HG03045 (cell line): ENCODE data around the gene BIRC3.
"Not testable (repeated sequence)": the region's sequence is repeated elsewhere in the genome, so short reads cannot be mapped to it uniquely, and the experiment has no call there.

Experiments
- ATAC-seq: cut with Tn5 transposase; IDR thresholded peaks from one replicate; pipeline ENCODE4 v1.9.1; 2021; ENCODE audit warnings: mild to moderate bottlenecking, moderate library complexity; ENCODE audit not compliant: unreplicated experiment

The BIRC3 gene

DNA sequence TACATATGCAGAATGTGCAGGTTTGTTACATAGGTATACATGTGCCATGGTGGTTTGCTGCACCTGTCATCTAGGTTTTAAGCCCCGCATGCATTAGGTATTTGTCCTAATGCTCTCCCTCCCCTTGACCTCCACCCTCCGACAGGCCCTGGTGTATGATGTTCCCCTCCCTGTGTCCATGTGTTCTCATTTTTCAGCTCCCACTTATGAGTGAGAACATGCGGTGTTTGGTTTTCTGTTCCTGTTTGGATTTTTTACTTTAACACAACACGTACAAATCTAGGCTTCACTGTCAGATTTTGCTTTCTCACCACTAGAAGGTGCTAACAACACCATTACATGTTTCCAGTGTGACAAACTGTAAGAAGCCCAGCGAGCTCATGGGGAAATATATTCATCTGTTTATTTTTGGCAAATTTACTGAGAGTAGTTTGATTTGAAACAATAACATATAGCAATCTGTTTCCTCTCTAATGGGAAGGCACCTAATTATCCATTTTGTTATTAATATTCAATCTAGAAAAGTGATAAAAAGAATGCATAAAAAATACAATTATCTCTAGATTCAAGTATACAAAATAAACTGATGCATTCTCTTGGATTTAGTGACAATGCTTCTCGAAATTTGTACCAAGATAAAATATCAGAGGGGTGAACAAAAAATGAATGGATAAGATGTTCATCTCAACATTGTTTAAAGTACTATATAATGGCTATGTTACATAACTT lies 23.2 kb upstream of the BIRC3 start:
- peak; percentile 79 for ATAC-seq

DNA sequence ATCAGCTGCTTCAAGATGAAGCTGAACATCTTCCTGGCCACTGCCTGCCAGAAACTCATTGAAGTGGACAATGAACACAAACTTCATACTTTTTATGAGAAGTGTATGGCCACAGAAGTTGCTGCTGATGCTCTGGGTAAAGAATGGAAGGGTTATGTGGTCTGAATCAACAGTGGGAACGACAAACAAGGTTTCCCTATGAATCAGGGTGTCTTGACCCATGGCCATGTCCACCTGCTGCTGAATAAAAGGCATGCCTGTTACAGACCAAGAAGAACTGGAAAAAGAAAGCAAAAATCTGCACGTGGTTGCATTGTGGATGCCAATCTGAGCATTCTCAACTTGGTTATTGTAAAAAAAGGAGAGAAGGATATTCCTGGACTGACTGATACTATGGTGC lies 22.2 kb upstream of the BIRC3 start:
- no peak for ATAC-seq

DNA sequence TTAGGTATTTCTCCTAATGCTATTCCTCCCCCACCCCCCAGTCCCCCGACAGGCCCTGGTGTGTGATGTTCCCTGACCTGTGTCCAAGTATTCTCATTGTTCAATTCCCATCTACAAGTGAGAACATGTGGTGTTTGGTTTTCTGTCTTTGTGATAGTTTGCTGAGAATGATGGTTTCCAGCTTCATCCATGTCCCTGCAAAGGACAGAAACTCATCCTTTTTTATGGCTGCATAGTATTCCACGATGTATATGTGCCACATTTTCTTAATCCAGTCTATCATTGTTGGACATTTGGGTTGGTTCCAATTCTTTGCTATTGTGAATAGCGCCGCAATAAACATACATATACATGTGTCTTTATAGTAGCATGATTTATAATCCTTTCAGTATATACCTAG lies 20.5 kb upstream of the BIRC3 start:
- ATAC-seq = not testable (repeated sequence)

DNA sequence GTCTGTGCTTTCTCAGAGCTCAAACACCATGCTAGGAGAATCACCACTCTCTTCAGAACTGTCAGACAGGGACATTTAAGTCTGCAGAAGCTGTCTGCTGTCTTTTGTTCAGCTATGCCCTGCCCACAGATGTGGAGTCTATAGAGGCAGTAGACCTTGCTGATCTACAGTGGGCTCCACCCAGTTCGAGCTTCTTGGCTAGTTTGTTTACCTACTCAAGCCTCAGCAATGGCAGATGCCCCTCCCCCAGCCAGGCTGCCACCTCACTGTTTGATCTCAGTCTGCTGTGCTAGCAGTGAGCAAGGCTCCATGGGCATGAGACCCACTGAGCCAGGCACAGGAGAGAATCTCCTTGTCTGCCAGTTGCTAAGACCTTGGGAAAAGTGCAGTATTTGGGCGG lies 16.4 kb upstream of the BIRC3 start:
- ATAC-seq = not testable (repeated sequence)

DNA sequence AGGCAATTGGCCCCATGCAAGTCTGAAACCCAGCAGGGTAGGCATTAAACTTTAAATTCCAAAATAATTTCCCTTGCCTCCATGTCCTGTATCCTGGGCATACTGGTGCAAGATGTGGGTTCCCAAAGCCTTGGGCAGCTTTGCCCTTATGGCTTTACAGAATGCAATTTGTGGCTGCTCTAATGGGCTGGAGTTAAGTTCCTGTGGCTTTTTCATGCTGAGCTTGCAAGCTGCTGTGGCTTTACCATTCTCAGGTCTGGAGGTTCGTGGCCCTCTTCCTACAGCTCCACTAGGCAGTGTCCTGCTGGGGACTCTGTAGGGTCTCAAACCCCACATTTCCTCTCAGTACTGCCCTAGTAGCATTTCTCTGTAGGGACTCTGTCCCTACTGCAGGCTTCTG lies 15.0 kb upstream of the BIRC3 start:
- ATAC-seq = no peak

DNA sequence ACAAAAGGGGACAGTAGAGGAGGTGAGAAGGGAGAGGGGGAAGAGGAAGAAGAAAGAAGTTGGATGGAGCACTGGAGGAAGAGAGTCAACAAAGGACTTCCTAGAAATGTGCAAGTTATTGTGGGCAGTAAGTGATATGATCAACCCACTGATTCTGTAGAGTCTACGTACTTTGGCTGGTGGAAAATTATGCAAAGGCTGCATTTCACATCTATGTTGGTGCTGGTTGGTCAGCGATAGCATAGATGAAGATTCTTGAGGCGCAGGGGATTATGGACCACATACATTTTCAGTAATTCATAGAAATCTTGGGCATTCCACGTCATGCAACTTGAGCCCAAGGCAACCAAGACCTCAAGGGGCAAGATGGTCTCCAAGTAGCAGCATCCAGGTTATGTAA lies 12.6 kb upstream of the BIRC3 start:
- no peak for ATAC-seq

DNA sequence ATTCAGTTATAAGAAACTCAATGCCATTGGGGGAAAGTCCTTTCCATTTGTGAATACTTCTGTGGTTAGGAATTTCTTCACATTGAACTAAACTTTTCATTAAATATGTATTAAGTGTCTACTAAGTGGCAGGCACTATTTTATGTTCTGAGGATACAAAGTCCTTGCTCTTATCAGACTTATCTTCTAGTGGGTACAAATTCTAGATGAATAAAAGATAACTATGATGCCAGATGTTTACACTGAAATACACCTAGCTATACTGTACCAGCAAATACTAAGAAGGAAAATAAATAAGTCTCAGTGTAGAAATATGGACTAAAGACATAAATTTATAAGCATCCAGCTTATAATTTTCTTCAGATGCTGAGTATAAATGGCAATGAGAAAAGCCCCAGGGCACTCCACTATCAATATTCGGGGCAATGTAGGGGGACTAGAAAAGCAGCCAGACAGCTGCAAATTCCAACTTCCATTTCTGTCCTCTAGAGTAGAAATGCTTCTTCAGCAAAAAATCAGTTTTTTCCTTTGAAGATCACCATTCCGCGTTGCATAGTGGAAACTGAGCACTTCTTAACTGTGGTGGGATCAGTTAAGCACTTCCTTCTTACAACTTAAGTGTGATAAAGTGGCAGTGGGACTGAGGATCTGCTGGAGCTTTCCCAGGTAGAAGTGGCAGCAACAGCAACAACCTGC lies 11.8 kb upstream of the BIRC3 start:
- ATAC-seq = no peak

DNA sequence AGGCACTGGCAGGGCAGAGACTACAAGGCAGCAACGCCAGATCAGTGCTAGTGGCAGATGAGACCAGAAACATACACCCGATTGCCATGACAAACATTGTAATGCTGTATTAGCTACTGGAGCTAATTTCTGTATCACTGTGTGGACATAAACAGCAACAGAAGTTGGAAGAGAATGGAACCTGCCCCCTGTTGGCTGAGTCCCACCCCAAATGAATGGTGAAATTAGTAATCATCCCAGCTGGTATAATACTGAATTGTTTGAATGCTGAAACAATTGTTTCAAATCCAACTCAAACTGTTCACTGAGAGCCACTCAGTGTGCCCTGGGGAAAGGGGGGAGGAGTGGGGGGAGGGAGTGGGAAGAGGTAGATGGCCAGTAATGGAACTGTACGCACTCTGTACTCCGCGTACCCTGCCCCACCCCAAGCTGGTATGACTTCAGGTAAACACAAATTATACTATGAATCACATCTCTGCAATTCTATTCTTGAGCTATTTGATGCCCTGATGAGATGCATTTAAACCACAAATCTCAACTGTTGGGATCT lies 11.2 kb upstream of the BIRC3 start:
- no peak for ATAC-seq

DNA sequence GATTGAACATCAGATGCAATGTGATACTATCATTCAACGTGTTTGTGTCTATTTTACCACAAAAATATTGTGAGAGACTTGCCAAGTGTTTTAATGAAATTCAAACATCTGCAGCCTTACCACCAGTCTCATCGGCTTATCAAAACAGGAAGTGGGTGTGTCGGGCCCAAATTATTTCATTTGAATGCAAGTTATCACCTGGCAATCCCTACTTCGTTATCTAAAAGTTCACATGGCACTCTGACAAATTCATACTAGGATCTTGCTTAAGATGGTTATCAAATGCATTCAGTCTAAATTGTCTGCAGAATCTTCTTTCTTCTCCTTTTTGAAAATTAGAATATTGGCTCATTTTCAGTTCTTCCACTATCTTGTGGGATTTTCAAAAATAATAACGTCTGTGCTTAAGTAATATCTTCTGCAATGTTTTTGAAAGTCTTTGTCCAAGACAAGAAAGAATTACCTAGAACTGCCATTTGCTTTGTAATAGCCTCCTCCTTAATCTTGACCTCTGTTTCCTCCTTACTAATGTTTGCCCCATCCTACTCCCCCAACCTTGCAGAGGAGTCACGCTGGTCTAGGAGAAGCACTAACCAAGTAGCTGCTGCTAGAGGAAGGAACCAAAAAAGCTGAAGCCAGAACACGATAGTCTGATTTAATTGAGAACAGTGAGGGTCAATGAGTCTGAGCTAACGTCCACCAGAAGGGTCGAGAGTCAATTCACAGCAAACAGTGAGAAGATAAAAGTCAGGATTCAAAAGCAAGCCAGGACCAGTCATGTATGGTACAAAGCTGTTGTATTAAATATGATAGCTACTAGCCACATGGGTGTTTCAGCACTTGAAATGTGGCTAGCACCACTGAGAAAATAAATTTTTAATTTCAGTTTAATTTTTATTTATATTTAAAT lies 10.2 kb upstream of the BIRC3 start:
- ATAC-seq = no peak

DNA sequence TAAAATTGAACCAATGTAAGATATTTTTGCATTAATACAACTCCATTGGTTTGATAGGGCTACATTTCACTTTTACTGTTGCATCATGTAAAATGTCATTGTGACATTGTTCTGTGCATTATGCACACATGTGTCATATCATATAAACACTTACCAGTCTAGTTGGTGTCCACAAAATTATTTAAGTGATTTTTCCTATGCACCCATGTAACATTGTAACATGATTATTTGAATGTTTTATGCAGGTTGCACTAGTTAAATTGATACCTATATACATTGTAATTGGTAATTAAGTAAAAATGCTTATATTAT lies 9.6 kb upstream of the BIRC3 start:
- ATAC-seq = no peak

DNA sequence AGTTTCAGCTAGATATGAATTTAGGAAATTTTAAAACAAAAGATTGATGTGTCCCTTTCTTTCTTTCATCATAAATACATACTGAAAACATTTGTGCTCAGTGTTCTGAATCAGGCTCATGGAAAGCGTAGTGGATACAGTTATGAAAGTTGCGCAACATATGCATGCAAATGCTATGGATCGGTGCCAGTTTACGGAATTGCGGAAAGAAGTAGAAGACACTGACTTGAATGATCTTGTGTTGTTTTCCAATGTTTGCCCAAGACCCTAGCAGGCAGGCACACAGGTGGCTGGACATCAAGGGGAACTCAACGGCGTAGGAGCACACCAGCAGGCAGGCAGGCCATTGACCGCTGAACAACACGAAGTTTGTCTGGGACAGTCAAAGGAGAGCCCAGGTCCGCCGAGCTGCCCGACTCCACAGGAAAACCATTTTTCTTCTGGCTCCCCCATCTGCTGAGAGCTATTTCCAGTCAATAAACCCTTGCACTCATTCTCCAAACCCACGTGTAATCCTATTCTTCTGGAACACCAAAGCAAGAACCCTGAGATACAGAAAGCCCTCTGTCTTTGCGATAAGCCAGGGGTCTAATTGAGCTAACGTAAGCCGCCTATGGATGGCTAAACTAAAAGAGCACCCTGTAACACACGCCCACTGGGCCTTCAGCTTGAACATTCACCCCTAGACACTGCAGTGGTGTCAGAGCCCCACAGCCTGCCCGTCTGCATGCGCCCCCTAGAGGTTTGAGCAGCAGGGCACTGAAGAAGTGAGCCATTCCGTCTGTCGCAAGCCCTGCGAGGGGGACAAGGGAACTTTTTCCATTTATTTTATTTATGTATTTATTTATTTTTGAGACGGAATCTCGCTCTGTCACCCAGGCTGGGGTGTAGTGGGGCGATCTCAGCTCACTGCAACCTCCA lies 7.4 kb upstream of the BIRC3 start:
- no peak for ATAC-seq

DNA sequence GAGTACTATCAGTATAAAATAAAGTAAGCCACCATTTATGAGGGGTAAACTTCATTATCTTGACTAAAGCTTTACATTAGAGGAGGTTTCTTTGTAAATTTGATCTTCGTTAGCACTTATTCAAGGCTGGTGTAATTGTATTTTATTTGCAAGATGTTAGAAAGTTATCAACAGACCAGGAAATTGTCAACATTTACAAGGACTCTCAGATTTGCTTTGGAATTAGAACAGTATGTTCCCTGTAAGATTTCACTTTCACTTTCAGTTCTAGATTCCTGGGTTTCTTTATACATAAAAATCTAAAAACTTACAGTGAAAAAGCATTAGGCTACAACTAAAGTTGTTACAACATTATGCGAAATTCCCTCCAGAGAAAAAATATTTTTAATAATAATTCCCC lies 4.6 kb upstream of the BIRC3 start:
- ATAC-seq = no peak

DNA sequence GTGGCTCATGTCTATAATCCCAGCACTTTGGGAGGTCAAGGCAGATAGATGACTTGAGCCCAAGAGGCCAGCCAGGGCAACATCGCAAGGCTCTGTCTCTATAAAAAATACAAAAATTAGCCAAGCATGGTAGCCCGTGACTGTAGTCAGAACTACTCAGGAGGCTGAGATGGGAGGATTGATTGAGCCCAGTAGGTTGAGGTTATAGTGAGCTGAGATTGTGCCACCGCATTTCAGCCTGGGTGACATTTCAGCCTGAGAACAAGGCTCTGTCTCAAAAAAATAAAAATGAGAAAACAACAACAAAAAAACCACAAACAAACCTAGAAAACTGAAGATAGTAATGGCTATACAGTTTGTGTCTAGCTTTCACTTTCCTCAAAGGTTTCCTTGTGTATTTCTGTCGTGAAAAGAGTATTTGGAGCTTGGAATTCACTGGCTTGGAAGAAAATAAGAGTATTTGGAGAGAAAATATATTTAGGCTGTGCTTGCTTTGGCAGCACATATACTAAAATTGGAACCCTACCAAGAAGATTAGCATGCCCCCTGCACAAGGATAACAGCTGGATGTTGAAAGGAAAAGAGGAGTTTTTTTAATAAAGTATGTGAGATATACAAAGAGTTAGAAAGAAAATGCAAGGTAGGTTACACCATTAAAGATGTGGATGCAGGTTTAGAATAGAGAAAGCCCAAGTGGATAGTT lies 3.9 kb upstream of the BIRC3 start:
- no peak for ATAC-seq

DNA sequence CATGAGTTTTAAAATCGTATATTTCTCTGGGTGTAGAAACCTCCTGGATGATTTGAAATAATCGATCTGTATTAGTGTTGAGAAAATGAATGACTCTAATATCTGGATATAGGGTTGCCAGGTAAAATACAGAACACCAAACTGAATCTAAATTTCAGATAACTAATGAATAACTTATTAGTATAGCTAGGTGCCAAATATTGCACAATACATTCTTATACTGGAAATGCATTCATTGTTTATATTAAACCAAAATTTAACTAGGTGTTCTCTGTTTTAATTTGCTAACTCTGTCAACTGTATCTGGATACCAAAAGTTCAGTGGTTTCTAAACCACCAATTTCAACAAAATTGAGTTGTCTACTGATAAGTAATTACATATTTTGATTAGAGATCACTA lies 2.5 kb upstream of the BIRC3 start:
- no peak for ATAC-seq

DNA sequence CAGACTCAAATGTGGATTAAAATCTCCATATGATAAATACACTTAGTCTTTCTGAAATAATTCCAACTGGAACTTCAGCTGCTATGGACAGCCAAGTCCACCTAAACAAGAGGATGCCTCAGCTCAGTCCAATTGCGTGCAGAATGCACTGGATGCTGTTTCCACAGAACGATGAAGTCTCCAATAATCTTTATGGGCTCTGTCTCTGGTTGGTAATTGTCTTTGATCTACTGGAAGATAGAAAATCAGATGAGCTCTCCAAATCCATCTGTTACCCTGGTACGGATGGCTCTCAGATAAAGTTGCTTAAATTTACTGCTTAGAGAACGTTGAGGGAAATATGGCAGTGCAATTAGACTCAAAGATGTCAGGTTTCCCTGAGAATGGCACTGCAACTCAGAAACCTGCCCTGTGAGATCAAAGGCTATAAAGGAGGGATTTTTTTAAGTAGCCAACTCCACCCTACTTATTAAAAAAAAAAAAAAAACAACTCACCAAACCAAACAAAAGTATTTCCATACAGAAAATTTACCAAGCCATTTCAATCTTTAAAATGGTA lies 859 bp upstream of the BIRC3 start:
- no peak for ATAC-seq

DNA sequence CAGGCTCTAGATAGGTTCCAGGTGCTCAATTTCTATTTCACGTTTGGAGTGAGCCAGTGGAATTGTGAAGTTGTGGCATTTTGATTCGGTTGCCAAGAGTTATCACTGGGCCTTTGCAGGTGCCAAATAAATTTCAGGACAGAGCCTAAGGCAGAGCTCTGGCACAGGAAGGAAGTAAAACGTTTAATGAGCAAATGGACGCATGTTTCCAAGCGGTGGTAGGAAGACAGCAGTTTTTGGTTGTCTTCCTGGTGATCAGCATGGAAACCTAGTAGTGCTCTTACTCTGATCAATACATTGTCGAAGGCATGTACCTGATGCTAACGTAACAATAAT lies 452 bp downstream of the BIRC3 start:
- no peak for ATAC-seq

DNA sequence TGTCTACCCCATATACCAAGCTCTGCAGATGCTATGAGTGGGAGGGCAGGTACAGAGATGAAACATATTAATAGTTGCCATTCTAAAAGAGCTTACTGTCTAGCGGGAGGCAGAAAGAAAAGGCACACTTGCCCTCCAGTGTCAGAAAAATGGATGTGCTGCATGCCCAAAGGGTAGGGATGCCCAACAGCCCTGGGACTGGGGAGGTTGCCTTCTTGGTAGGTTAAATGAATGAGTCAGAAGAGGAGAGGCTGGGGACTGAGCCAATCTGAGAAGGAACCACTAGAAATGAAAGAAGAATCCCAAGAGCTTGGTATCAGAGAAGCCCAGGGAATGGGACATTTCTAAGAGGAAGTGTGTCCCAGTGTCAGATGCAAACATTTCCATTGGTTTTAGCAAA lies 1.2 kb downstream of the BIRC3 start:
- ATAC-seq = no peak

DNA sequence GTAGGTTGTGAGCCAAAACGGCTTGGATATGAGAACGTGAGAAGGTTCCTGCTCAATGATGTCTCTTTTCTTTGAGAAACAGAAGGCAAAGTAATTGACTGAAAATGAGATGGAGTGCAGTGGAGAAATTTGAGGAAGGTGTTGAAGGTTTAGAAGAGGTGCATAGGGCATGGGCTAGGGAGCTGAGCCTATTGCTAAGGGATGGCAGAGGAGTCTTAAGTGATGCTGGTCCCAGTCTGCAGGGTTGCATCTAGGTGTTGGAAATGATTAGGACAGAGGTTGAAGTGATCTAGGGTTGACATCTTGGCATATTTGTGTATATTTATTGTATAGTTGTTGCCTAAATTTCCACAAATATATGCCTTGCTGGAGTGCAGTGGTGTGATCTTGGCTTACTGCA lies 2.3 kb downstream of the BIRC3 start:
- ATAC-seq = no peak

DNA sequence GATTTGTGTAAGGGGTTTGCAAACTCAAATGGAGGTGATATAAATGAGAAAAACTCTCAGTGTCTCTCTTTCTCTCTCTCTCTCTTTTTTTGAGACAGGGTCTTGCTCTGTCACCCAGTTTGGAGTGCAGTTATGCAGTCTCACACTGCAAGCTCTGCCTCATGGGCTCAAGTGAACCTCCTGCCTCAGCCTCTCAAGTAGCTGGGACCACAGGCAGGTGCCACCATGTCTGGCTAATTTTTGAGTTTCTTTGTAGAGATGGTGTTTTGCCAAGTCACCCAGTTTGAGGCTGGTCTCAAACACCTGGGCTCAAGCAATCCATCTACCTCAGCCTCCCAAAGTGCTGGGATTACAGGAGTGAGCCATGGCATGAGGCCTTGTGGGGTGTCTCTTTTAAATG lies 2.9 kb downstream of the BIRC3 start:
- no peak for ATAC-seq

DNA sequence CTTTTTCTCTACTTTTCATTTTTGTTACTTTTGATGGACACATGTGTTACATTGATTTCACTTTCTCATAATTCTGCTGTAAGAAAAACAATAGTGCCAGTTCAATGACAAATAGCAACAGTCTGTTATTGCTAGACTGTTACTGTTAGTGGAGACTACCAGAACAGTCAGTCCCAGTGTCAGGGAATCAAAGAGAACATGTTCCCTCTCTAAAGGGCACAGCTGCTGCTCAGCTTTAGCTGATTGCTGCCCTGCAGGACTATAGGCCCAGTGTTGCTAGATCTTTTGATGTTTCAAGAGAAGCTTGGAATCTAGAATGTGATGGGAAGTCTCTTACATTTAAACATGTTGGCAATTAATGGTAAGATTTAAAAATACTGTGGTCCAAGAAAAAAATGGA lies 3.4 kb downstream of the BIRC3 start:
- no peak for ATAC-seq
